Sigmoid colon (tissue), 4 donors: ENCODE data around the gene LNX2.

Experiments used
- EP300 ChIP-seq, 4 donors: sonication (generic); formaldehyde crosslinking; IDR thresholded peaks; one replicate each; pipeline ENCODE4 v1.6.1; 2017; ENCODE audit warnings: antibody characterized with exemption in 4 of 4
- POLR2A ChIP-seq, 2 donors: fragments of 450-650 bp; IDR thresholded peaks; one replicate each; pipeline ENCODE4 v1.6.1; 2016; ENCODE audit warnings: antibody characterized with exemption in 2 of 2, mild to moderate bottlenecking in 2 of 2, moderate library complexity in 2 of 2
- TF ChIP-seq, protein P1 (sequence below), 4 experiments: fragments of 450-650 bp in 3 of 4; fragments of 200-600 bp in 1 of 4; IDR thresholded peaks; one replicate each; pipeline ENCODE4 v1.5.1; 2016 to 2019; ENCODE audit warnings: antibody characterized with exemption in 4 of 4, mild to moderate bottlenecking in 3 of 4, moderate library complexity in 2 of 4

DNA sequence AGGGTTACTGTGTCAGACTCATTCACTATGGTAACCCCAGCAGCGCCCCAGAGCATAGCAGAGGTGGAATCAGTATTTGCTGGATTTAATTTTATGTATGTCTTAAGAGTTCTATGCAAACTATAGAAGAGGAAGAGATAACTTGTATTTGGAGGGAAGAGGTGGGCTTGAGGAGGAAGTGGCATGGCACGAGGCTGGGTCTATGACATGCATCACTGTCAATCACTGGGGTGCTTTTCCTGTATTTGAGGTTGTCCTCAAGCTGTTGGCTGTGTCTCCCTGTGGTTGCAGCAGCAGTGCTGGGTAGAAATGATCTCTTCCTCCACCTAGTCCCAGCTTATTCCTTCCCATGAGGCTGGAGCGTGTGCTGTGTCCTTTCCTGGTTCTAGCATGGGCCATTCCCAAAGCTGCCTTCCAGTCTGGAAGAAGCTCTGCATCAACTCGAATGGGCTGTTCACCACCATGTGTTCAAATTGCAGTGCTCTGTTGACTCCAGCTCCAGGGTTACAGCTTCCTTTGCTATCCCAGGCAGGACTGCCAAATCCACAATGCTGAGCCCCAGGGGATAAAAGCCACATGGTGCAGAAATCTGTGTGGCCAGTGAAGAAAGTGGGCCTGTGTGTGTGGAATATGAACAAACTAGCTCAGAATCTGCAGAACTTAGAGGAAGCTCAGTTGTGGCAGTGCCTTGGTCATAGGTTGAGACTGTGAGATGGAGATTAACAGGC lies 96.8 kb downstream of the LNX2 start:
- no peak for TF ChIP-seq EP300 (IDR thresholded peaks at IDR 0.05)
- TF ChIP-seq, protein P1, sequence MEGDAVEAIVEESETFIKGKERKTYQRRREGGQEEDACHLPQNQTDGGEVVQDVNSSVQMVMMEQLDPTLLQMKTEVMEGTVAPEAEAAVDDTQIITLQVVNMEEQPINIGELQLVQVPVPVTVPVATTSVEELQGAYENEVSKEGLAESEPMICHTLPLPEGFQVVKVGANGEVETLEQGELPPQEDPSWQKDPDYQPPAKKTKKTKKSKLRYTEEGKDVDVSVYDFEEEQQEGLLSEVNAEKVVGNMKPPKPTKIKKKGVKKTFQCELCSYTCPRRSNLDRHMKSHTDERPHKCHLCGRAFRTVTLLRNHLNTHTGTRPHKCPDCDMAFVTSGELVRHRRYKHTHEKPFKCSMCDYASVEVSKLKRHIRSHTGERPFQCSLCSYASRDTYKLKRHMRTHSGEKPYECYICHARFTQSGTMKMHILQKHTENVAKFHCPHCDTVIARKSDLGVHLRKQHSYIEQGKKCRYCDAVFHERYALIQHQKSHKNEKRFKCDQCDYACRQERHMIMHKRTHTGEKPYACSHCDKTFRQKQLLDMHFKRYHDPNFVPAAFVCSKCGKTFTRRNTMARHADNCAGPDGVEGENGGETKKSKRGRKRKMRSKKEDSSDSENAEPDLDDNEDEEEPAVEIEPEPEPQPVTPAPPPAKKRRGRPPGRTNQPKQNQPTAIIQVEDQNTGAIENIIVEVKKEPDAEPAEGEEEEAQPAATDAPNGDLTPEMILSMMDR (IDR thresholded peaks at IDR 0.05): no peak
- no peak for TF ChIP-seq POLR2A (IDR thresholded peaks at IDR 0.05)
